Astrocyte (in vitro differentiated cells and primary cell): ENCODE measurements around the gene PSEN1. TPM values are rescaled to one million over a fixed set of nuclear protein-coding genes. Genes with fewer than 3 reads are reported as not detected.

Experiments used
- DNase-seq: peaks from one replicate; pipeline ENCODE4 v3.0.0-alpha.2; 2010; ENCODE audit warnings: low read depth
- FAIRE-seq: peaks from 2 replicates; lab custom pipeline; 2011; peaks lifted over from hg19 to GRCh38; lab: Jason Lieb, UNC
- H2AFZ ChIP-seq: 2 replicates; pipeline ENCODE4 v1.6.0; 2012; ENCODE audit warnings: low read depth, low read length, inconsistent platforms
- H3K27ac ChIP-seq: 2 replicates; pipeline ENCODE4 v1.5.1; 2011; ENCODE audit warnings: low read depth, low read length, inconsistent platforms
- H3K27me3 ChIP-seq: 2 replicates; pipeline ENCODE4 v1.6.0; 2011; ENCODE audit warnings: low read length, inconsistent platforms; ENCODE audit not compliant: insufficient read depth
- H3K36me3 ChIP-seq: 2 replicates; pipeline ENCODE4 v1.5.1; 2011; ENCODE audit warnings: low read length, inconsistent platforms; ENCODE audit not compliant: insufficient read depth
- H3K4me1 ChIP-seq: 2 replicates; pipeline ENCODE4 v1.5.1; 2011; ENCODE audit warnings: low read length, inconsistent platforms; ENCODE audit not compliant: insufficient read depth
- H3K4me2 ChIP-seq: 2 replicates; pipeline ENCODE4 v1.6.0; 2012; ENCODE audit warnings: low read length, inconsistent platforms
- H3K4me3 ChIP-seq: 2 replicates; pipeline ENCODE4 v1.5.1; 2011; ENCODE audit warnings: low read depth, mild to moderate bottlenecking, low read length, inconsistent platforms; ENCODE audit not compliant: insufficient read depth
- H3K79me2 ChIP-seq: 2 replicates; pipeline ENCODE4 v1.6.0; 2012; ENCODE audit warnings: mild to moderate bottlenecking, low read length, inconsistent platforms; ENCODE audit not compliant: insufficient read depth
- H3K9ac ChIP-seq: 2 replicates; pipeline ENCODE4 v1.6.0; 2012; ENCODE audit warnings: mild to moderate bottlenecking, low read length, inconsistent platforms
- H3K9me3 ChIP-seq: 2 replicates; pipeline ENCODE4 v1.5.1; 2012; ENCODE audit warnings: low read depth, mild to moderate bottlenecking, low read length, inconsistent platforms; ENCODE audit not compliant: insufficient read depth
- H4K20me1 ChIP-seq: 2 replicates; pipeline ENCODE4 v1.6.0; 2012; ENCODE audit warnings: low read length, inconsistent platforms; ENCODE audit not compliant: insufficient read depth
- H3K27ac Mint-ChIP-seq: one replicate; pipeline ENCODE4 v1.8.0; 2021; ENCODE audit warnings: mild to moderate bottlenecking, mixed read lengths; ENCODE audit not compliant: unreplicated experiment
- H3K27me3 Mint-ChIP-seq: one replicate; pipeline ENCODE4 v1.8.0; 2021; ENCODE audit warnings: low read depth, mixed read lengths; ENCODE audit not compliant: unreplicated experiment
- H3K36me3 Mint-ChIP-seq: one replicate; pipeline ENCODE4 v1.8.0; 2021; ENCODE audit warnings: low read depth, mixed read lengths; ENCODE audit not compliant: unreplicated experiment
- H3K4me1 Mint-ChIP-seq: one replicate; pipeline ENCODE4 v1.8.0; 2021; ENCODE audit warnings: low read depth, mixed read lengths; ENCODE audit not compliant: unreplicated experiment
- H3K4me3 Mint-ChIP-seq: one replicate; pipeline ENCODE4 v1.8.0; 2021; ENCODE audit warnings: mild to moderate bottlenecking, moderate library complexity, mixed read lengths; ENCODE audit not compliant: unreplicated experiment
- H3K9me3 Mint-ChIP-seq: one replicate; pipeline ENCODE4 v1.8.0; 2021; ENCODE audit warnings: mild to moderate bottlenecking, mixed read lengths; ENCODE audit not compliant: unreplicated experiment
- CTCF ChIP-seq: IDR thresholded peaks from 2 replicates; pipeline ENCODE4 v1.5.1; 2011; ENCODE audit warnings: low read depth, mild to moderate bottlenecking, inconsistent platforms, low read length, moderate library complexity; ENCODE audit not compliant: insufficient read depth
- EZH2 ChIP-seq: IDR thresholded peaks from 2 replicates; pipeline ENCODE4 v1.6.1; 2012; ENCODE audit warnings: mild to moderate bottlenecking, low read length, inconsistent platforms; ENCODE audit not compliant: insufficient read depth
- total RNA-seq: library from RNA; stranded (reverse); gene quantifications from 2 replicates; pipeline ENCODE4 v1.2.1, GENCODE V29; 2021

PSEN1 gene
- total RNA-seq, 1 donor from 2014 or later, result 89.5 TPM

- H3K27ac Mint-ChIP-seq, result no peak overlapping the region
- H3K4me3 Mint-ChIP-seq, result no peak overlapping the region
Observed at GRCh38 chr14:73243748-73244147, 107.4 kb downstream of the PSEN1 start.

GRCh38 chr14:73244541-73245290, 108.4 kb downstream of the PSEN1 start:
- Mint-ChIP-seq H3K27ac (no peak overlapping the region), H3K27me3 (peaks cover 11% of the 10 kb centered on the region), H3K4me1 (peaks cover 20% of the 10 kb centered on the region), H3K36me3 (peaks cover 8% of the 10 kb centered on the region), H3K4me3 (peak overlapping the region; percentile 41), H3K9me3 (no peaks in the 10 kb centered on the region)
- no peak overlapping the region for H3K27ac ChIP-seq
- peaks cover 27% of the 10 kb centered on the region for H3K27me3 ChIP-seq
- no peak overlapping the region for H3K4me3 ChIP-seq
- peaks cover 3% of the 10 kb centered on the region for H3K9me3 ChIP-seq
- no peaks in the 10 kb centered on the region for H3K79me2 ChIP-seq
- no peaks in the 10 kb centered on the region for H3K36me3 ChIP-seq
- no peak overlapping the region for H3K4me2 ChIP-seq
- FAIRE-seq (no peak), DNase-seq (no peak)
- H4K20me1 ChIP-seq, result no peaks in the 10 kb centered on the region
- no peak overlapping the region for H3K9ac ChIP-seq
- peaks cover 13% of the 10 kb centered on the region for H3K4me1 ChIP-seq
- no peak overlapping the region for H2AFZ ChIP-seq
- no peak for TF ChIP-seq EZH2
- TF ChIP-seq CTCF, result no peak

More at GRCh38 chr14:73243748-73244147, 107.4 kb downstream of the PSEN1 start:
- Histone ChIP-seq H3K4me1 (peaks cover 21% of the 10 kb centered on the region), H4K20me1 (peaks cover 5% of the 10 kb centered on the region), H3K4me3 (no peak overlapping the region), H3K9ac (no peak overlapping the region), H3K4me2 (no peak overlapping the region), H3K79me2 (no peaks in the 10 kb centered on the region), H3K27ac (no peak overlapping the region), H3K9me3 (peaks cover 3% of the 10 kb centered on the region), H3K36me3 (no peaks in the 10 kb centered on the region), H2AFZ (no peak overlapping the region), H3K27me3 (peaks cover 27% of the 10 kb centered on the region)
- H3K27me3 Mint-ChIP-seq, result peaks cover 11% of the 10 kb centered on the region
- no peaks in the 10 kb centered on the region for H3K9me3 Mint-ChIP-seq
- peaks cover 28% of the 10 kb centered on the region for H3K4me1 Mint-ChIP-seq
- H3K36me3 Mint-ChIP-seq, result peaks cover 8% of the 10 kb centered on the region
- TF ChIP-seq EZH2, result no peak
- TF ChIP-seq CTCF, result no peak
- DNase-seq (no peak), FAIRE-seq (no peak)
